GM21526 (cell line): ENCODE results near the gene LIF.

ENCODE experiments used
- ATAC-seq: cut with Tn5 transposase; IDR thresholded peaks from one replicate; pipeline ENCODE4 v1.9.1; 2021; ENCODE audit warnings: moderate library complexity; ENCODE audit not compliant: unreplicated experiment, low FRiP score

The LIF gene

GRCh38 chr22:30265131-30265720 is 18.7 kb upstream of the LIF start:
- ATAC-seq = no peak

GRCh38 chr22:30263883-30264282 is 17.3 kb upstream of the LIF start:
- no peak for ATAC-seq

GRCh38 chr22:30262917-30263741 is 16.6 kb upstream of the LIF start:
- no peak for ATAC-seq

GRCh38 chr22:30262112-30262511 is 15.6 kb upstream of the LIF start:
- no peak for ATAC-seq

- ATAC-seq = no peak
These were observed 14.6 kb upstream of the LIF start for GRCh38 chr22:30261134-30261533.

- ATAC-seq = no peak
These were observed 14.1 kb upstream of the LIF start for GRCh38 chr22:30260682-30261081.

GRCh38 chr22:30260276-30260675 is 13.7 kb upstream of the LIF start:
- ATAC-seq = no peak

GRCh38 chr22:30254314-30254713 is 7.8 kb upstream of the LIF start:
- no peak for ATAC-seq

GRCh38 chr22:30253205-30253852 is 6.8 kb upstream of the LIF start:
- ATAC-seq = no peak

- no peak for ATAC-seq
These were observed 6.0 kb upstream of the LIF start for GRCh38 chr22:30252411-30253204.

GRCh38 chr22:30251711-30252110 is 5.2 kb upstream of the LIF start:
- no peak for ATAC-seq

- no peak for ATAC-seq
These were observed 4.2 kb upstream of the LIF start for GRCh38 chr22:30250661-30251267.

- no peak for ATAC-seq
These were observed 3.5 kb upstream of the LIF start for GRCh38 chr22:30250039-30250565.

- ATAC-seq = no peak
These were observed 2.8 kb upstream of the LIF start for GRCh38 chr22:30249049-30250038.

GRCh38 chr22:30248484-30248883 is 1.9 kb upstream of the LIF start:
- no peak for ATAC-seq

- ATAC-seq = no peak
These were observed 1.4 kb upstream of the LIF start for GRCh38 chr22:30247974-30248373.

GRCh38 chr22:30247561-30247960 is 1.0 kb upstream of the LIF start:
- ATAC-seq = no peak

- ATAC-seq = no peak
These were observed 336 bp upstream of the LIF start for GRCh38 chr22:30246814-30247376.
